Natural killer cell (primary cell): Measurements from ENCODE around the gene LIX1L. TPM values are rescaled to one million over a fixed set of nuclear protein-coding genes. Genes with fewer than 3 reads are reported as not detected.

Experiments
- ATAC-seq, 3 donors: fragments of 150-1000 bp in 2 of 3; fragments of 200-7000 bp in 1 of 3; cut with Tn5 transposase; 1 replicate in 1 of 3; 2 replicates in 2 of 3; pipeline ENCODE4 v1.10.0; 2021; ENCODE audit warnings: mild to moderate bottlenecking in 2 of 3, moderate library complexity in 2 of 3
- DNase-seq, 2 donors: peaks; one replicate each; pipeline versions ENCODE4 v3.0.0 to v3.0.0-alpha.2; 2013 to 2021; ENCODE audit warnings: mixed read lengths in 1 of 2
- H3K27ac ChIP-seq: one replicate; pipeline ENCODE4 v1.5.1; 2013; ENCODE audit warnings: mild to moderate bottlenecking, low read length
- H3K27me3 ChIP-seq: one replicate; pipeline ENCODE4 v1.6.1; 2013; ENCODE audit warnings: low read length; ENCODE audit not compliant: control insufficient read depth, insufficient read depth
- H3K36me3 ChIP-seq: one replicate; pipeline ENCODE4 v1.6.1; 2013; ENCODE audit warnings: low read length; ENCODE audit not compliant: control insufficient read depth, insufficient read depth
- H3K4me1 ChIP-seq: one replicate; pipeline ENCODE4 v1.6.1; 2013; ENCODE audit warnings: low read length; ENCODE audit not compliant: control insufficient read depth, insufficient read depth
- H3K4me3 ChIP-seq: one replicate; pipeline ENCODE4 v1.5.1; 2013; ENCODE audit warnings: low read length
- H3K9me3 ChIP-seq: one replicate; pipeline ENCODE4 v1.6.1; 2013; ENCODE audit warnings: low read length; ENCODE audit not compliant: control insufficient read depth, insufficient read depth
- H3K27ac Mint-ChIP-seq, 2 donors: one replicate each; pipeline ENCODE4 v1.8.0; 2022; ENCODE audit warnings: mild to moderate bottlenecking in 2 of 2, mixed read lengths in 2 of 2, moderate library complexity in 1 of 2
- H3K27me3 Mint-ChIP-seq, 2 donors: one replicate each; pipeline ENCODE4 v1.8.0; 2022; ENCODE audit warnings: low read depth in 2 of 2, mixed read lengths in 2 of 2
- H3K36me3 Mint-ChIP-seq: one replicate; pipeline ENCODE4 v1.8.0; 2022; ENCODE audit warnings: mixed read lengths
- H3K4me1 Mint-ChIP-seq, 2 donors: one replicate each; pipeline ENCODE4 v1.8.0; 2022; ENCODE audit warnings: mixed read lengths in 2 of 2
- H3K4me3 Mint-ChIP-seq: one replicate; pipeline ENCODE4 v1.8.0; 2022; ENCODE audit warnings: mild to moderate bottlenecking, moderate library complexity, mixed read lengths
- H3K9me3 Mint-ChIP-seq, 2 donors: one replicate each; pipeline ENCODE4 v1.8.0; 2022; ENCODE audit warnings: mixed read lengths in 2 of 2
- CTCF ChIP-seq: fragments of 200-600 bp; IDR thresholded peaks from one replicate; pipeline ENCODE4 v1.8.0; 2022; ENCODE audit warnings: antibody characterized with exemption
- WGBS: methylation state at CpG from one replicate; pipeline ENCODE4 v1.1.7; 2013; ENCODE audit warnings: missing lambda C conversion rate; ENCODE audit not compliant: insufficient coverage; 5-methylcytosine and 5-hydroxymethylcytosine counted together
- intact Hi-C: fragments of 100-400 bp; cut with micrococcal nuclease; formaldehyde crosslinking; loops from one replicate; pipeline ENCODE4 v1.14.2; 2022
- total RNA-seq, 4 donors: library from RNA; stranded (reverse); fragments of 120-200 nt in 1 of 4; gene quantifications; one replicate each; pipeline versions ENCODE4 v1.2.3 to v1.2.4, GENCODE V29; 2013 to 2022

Gene LIX1L
- total RNA-seq, 3 donors from 2014 or later (not counting 1 experiment from before 2014, with no cell fraction given) = 33.4 to 41.3 (median 38.2) TPM

GRCh38 chr1:145959333-145959732 is 1.5 kb upstream of the LIX1L start:
- peaks cover 60% of the 10 kb centered on the region for H3K4me1 ChIP-seq
- peak overlapping the region; percentile 86 to 87 for H3K27ac Mint-ChIP-seq
- intact Hi-C loops = no loop called here
- H3K27me3 Mint-ChIP-seq = no peaks in the 10 kb centered on the region
- H3K9me3 Mint-ChIP-seq = no peaks in the 10 kb centered on the region
- no peaks in the 10 kb centered on the region for H3K36me3 ChIP-seq
- H3K36me3 Mint-ChIP-seq = no peaks in the 10 kb centered on the region
- peaks cover 88 to 89% of the 10 kb centered on the region in 2 donors for H3K4me1 Mint-ChIP-seq
- H3K4me3 Mint-ChIP-seq = peak overlapping the region; percentile 94
- H3K9me3 ChIP-seq = no peaks in the 10 kb centered on the region
- DNase-seq (peak in 1 of 2 donors; percentile 31), ATAC-seq (no peak)
- no peaks in the 10 kb centered on the region for H3K27me3 ChIP-seq
- no peak for TF ChIP-seq CTCF
- no peak overlapping the region for H3K4me3 ChIP-seq
- H3K27ac ChIP-seq = no peak overlapping the region

- DNase-seq (no peak), ATAC-seq (no peak)
- no peaks in the 10 kb centered on the region for H3K27me3 ChIP-seq
- Mint-ChIP-seq H3K27ac (peak overlapping the region; percentile 86 to 87), H3K27me3 (no peaks in the 10 kb centered on the region), H3K36me3 (no peaks in the 10 kb centered on the region), H3K4me3 (peak overlapping the region; percentile 94), H3K4me1 (peaks cover 87 to 88% of the 10 kb centered on the region in 2 donors), H3K9me3 (no peaks in the 10 kb centered on the region)
- H3K9me3 ChIP-seq = no peaks in the 10 kb centered on the region
- H3K27ac ChIP-seq = peak overlapping the region; percentile 85
- H3K4me3 ChIP-seq = no peak overlapping the region
- intact Hi-C loops = no loop called here
- TF ChIP-seq CTCF = no peak
- H3K4me1 ChIP-seq = peaks cover 55% of the 10 kb centered on the region
- no peaks in the 10 kb centered on the region for H3K36me3 ChIP-seq
Observed at GRCh38 chr1:145958734-145959133, 917 bp upstream of the LIX1L start.

- H3K9me3 Mint-ChIP-seq = no peaks in the 10 kb centered on the region
- peak overlapping the region; percentile 96 for H3K4me3 Mint-ChIP-seq
- peak overlapping the region; percentile 85 for H3K27ac ChIP-seq
- H3K27me3 Mint-ChIP-seq = no peaks in the 10 kb centered on the region
- 5% methylated on average over 3 of the region's 3 CpGs for WGBS
- H3K4me1 Mint-ChIP-seq = peaks cover 73 to 79% of the 10 kb centered on the region in 2 donors
- H3K4me1 ChIP-seq = peaks cover 37% of the 10 kb centered on the region
- TF ChIP-seq CTCF = no peak
- H3K4me3 ChIP-seq = peak overlapping the region; percentile 88
- intact Hi-C loops = loop anchor here (2.0 kb wide), 1 partner anchor 22 kb away; no protein-coding TSS in a partner anchor
- H3K9me3 ChIP-seq = no peaks in the 10 kb centered on the region
- DNase-seq (peak in 1 of 2 donors; percentile 52), ATAC-seq (no peak)
- peak overlapping the region; percentile 86 to 87 for H3K27ac Mint-ChIP-seq
- H3K27me3 ChIP-seq = no peaks in the 10 kb centered on the region
- peaks cover 1% of the 10 kb centered on the region for H3K36me3 ChIP-seq
- H3K36me3 Mint-ChIP-seq = no peaks in the 10 kb centered on the region
Observed at GRCh38 chr1:145956781-145957442, 905 bp downstream of the LIX1L start.

GRCh38 chr1:145956361-145956760 is 1.5 kb downstream of the LIX1L start:
- peak overlapping the region; percentile 86 to 87 for H3K27ac Mint-ChIP-seq
- no peaks in the 10 kb centered on the region for H3K36me3 Mint-ChIP-seq
- intact Hi-C loops = loop anchor here (2.0 kb wide), 1 partner anchor 22 kb away; no protein-coding TSS in a partner anchor
- ATAC-seq (no peak), DNase-seq (no peak)
- no peaks in the 10 kb centered on the region for H3K27me3 Mint-ChIP-seq
- no peaks in the 10 kb centered on the region for H3K27me3 ChIP-seq
- peaks cover 3% of the 10 kb centered on the region for H3K36me3 ChIP-seq
- no peaks in the 10 kb centered on the region for H3K9me3 Mint-ChIP-seq
- peaks cover 73 to 79% of the 10 kb centered on the region in 2 donors for H3K4me1 Mint-ChIP-seq
- peak overlapping the region; percentile 88 for H3K4me3 ChIP-seq
- H3K4me3 Mint-ChIP-seq = peak overlapping the region; percentile 96
- no peak for TF ChIP-seq CTCF
- H3K4me1 ChIP-seq = peaks cover 32% of the 10 kb centered on the region
- H3K9me3 ChIP-seq = no peaks in the 10 kb centered on the region
- H3K27ac ChIP-seq = peak overlapping the region; percentile 85
